Posterior vena cava (tissue), 2 donors: ENCODE measurements around the gene MCAM. TPM values are rescaled to one million over a fixed set of nuclear protein-coding genes. Genes with fewer than 3 reads are reported as not detected.

ENCODE experiments used
- DNase-seq: peaks from one replicate; pipeline ENCODE4 v3.0.0-alpha.2; 2020; ENCODE audit warnings: low spot score
- intact Hi-C, 2 donors: fragments of 100-400 bp; cut with DNase I; formaldehyde crosslinking; loops; one replicate each; pipeline versions ENCODE4 v1.14.1 to v1.14.2; 2022 to 2023
- microRNA-seq, 2 donors: library from miRNA; unstranded; fragments of <30 nt; microRNA quantifications; one replicate each; pipeline ENCODE4 v1.2.0, GENCODE V29; 2020 to 2021; ENCODE audit warnings: borderline microRNAs expressed in 2 of 2
- total RNA-seq, 2 donors: library from RNA; stranded (reverse); fragmentation: NEBNext Ultra II Directional; extraction: Animal tissue kit (Norgen Biotek cat#: 25700); gene quantifications; one replicate each; pipeline ENCODE4 v1.2.1, GENCODE V29; 2021
- donor health status: DM: yes; HTN: yes; CAD: no.
- donor health status: DM: yes; HTN: yes; CAD: no.

Gene MCAM
- total RNA-seq, 2 donors from 2014 or later, result 528 to 559 TPM

DNA sequence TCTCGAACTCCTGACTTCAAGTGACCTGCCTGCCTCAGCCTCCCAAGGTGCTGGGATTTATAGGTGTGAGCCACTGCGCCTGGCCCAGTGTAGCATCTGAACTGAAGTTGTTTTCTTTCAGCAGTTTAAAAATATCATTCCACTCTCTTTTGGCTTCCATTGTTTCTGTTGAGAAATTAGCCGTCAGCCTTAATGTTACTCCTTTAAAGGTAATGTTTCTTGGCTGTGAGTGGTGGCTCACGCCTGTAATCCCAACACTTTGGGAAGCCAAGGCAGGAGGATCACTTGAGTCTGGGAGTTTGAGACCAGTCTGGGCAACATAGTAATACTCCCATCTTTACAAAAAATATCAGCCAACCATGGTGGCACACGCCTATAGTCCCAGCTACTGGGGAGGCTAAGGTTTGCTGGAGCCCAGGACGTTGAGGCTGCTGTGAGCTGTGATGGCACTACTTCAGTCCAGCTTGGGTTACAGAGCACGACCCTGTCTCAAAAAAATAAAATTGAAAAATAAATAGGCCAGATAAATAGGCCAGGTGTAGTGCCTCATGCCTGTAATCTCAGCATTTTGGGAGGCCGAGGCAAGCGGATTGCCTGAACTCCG, 25.9 kb downstream of the MCAM start:
- DNase-seq, result no peak
- intact Hi-C loops, result no loop called here

DNA sequence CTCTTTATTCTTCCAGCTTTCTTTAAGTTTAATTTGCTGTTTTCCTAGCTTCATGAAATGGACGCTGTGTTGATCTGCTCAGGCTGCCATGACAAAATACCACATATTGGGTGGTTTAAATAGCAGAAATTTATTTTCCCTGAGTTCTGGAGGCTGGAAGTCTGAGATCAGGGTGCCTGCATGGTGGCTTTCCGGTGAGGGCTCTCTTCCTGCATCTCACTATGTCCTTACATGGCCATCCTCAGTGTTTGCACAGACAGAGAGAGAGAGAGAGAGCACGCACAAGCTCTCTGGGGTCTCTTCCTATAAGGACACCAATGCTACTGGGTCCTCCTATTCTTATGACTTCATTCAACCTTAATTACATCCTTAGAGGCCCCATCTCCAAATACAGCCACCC, 28.7 kb downstream of the MCAM start:
- intact Hi-C loops, result no loop called here
- DNase-seq, result no peak

DNA sequence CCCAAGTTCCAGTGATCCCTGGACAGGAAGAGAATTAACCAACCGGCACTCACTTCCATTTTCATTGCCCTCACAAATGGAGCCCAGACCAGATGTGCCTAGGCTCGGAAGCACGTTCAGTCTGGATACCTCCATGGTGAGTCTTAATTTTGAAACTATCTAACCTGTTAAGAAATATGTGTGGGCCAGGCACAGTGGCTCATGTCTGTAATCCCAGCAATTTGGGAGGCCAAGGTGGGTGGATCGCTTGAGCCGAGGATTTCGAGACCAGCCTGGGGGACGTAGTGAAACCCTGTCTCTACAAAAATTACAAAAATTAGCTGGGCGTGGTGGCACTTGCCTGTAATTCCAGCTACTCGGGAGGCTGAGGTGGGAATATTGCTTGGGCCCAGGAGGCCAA, 31.5 kb downstream of the MCAM start:
- intact Hi-C loops, result loop anchor here in 1 of 2 donors (1.0 kb wide), 1 partner anchor 13 kb away; no protein-coding TSS in a partner anchor
- no peak for DNase-seq

DNA sequence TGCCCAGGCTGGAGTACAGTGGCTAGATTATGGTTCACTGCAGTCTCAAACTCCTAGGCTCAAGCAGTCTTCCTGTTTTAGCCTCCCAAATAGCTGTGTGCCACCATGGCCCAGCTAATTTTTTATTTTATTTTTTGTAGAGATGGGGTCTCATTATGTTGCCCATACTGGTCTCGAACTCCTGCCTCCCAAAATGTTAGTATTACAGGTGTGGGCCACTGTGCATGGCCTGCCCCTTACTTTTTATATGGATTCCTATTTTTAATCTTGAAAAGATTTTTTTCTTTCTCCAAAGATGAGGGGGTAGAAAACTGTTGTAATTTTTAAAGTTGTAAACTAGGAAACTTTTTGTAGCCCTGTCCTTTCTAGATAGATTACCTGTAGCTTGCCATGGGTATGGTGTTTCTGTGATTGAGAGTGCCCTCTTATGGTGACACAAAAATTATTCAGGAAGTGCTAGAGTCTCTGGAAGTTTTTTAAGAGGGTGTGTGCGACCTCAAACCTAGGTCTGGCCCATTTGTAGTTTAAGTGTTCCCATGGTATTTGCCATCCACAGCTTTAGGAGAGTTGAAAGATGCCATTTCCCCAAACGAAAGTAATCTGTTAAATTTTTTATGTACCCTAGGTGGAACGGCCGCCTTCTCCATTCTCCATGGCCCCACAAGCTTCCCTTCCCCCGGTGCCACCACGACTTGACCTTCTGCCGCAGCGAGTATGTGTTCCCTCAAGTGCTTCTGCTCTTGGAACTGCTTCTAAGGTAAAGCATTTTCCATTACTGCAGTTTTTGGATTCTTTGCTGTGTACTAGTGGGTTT, 32.4 kb downstream of the MCAM start:
- intact Hi-C loops, result loop anchor here in 1 of 2 donors (1.0 kb wide), 1 partner anchor 14 kb away; no protein-coding TSS in a partner anchor
- no peak for DNase-seq

- no peak for DNase-seq
- intact Hi-C loops, result no loop called here
Measured at GRCh38 chr11:119282495-119282894, 34.4 kb downstream of the MCAM start.

DNA sequence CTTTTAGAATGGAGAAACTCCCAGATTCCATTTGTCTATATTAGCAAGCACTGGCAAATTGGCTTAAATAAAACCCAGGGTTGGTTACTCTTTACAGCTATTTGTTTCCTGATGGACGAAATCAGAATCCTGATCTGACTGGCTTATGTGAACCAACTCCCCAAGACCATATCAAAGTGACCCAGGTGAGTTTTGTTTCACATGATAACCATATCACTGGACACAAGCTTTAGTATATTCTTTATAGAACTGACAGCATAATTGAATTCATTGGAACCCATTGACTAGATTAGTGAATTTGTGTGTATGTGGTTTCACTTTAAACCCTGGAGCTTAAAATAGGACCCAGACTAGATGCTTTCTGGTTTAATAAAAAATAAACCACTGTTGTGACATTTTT, 39.3 kb downstream of the MCAM start:
- intact Hi-C loops, result no loop called here
- DNase-seq, result no peak

- DNase-seq, result no peak
- intact Hi-C loops, result no loop called here
Measured at GRCh38 chr11:119273721-119274120, 43.2 kb downstream of the MCAM start.

DNA sequence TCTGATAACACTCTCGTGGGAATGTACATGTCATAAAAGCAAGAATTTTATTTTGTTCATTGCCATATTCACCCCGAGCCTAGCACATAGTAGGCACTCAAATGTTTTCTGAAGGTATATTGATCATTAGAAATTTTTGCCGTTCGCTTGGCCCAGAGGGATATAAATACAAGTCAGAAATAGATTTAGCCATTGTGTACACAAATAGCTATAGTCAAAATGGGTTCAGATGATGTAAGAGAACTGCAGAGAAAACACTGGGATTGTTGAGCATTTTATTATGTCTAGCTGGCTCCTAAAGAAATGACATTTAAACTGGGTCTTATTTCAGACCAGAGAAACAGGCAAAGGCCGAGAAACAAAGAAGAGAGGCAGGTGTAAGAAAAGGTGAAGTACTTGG, 49.3 kb downstream of the MCAM start:
- intact Hi-C loops, result no loop called here
- no peak for DNase-seq

DNA sequence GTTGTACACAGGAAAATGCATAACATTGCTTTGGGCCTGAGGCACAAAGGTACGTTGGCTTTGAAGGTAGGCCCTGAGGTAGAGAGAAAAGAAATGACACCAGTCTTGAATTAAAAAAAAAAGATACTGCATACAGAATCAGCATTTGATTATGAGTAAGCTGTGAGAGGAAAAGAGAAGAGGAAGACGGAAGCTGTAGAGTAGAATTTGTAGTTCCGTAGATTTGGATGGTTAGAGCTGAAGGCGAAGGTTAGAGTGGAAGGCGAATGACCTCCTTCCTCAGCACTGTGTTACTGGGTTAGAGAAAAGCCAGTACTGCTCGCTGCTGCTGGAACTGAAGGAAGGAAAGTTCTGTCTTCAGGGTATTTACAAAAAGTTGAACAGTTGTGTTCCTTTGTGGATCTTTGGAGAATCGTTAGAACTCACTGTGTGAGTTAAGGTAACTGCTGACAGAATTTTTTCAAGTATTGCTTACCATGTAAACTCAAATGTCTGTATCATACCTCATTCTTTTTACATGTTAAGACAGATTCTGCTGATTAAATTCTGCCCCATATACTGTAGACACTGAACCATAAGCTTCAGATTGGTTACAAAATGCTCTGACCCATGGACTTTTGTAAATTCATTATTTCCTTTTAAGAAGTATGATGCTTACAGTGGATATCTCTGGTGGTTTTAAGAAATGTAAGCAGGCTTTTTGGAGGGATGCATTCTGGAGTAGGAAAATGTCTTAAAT, 50.2 kb downstream of the MCAM start:
- intact Hi-C loops, result no loop called here
- DNase-seq, result no peak

GRCh38 chr11:119266063-119266462, 50.9 kb downstream of the MCAM start:
- intact Hi-C loops, result no loop called here
- DNase-seq, result no peak

DNA sequence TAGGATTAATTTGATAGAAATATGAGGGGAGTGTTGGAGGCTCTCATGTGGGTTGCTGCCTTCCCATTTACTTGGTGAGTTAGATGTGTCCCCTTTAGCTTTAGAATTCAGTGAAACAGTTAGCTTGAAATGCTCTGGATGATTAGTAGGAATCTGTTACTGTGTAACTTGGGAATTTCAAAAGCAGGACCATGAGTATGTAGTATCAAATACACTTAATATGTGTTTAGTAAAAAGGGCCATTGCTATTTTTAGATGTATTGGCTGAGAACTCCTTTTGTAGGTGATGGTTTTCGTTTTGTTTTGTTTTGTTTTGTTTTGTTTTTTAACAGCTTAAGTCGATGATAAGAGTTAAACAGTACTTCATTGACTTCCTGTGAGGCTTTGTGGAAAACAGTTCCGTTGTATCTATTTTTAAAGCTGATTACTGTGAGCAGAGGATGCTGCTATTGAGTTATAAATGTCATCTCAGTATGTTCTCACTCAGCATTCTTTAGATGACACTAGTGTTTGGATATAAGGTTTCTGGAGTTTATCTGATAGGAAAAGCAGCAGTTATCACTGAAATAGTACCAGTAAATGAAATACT, 53.5 kb downstream of the MCAM start:
- intact Hi-C loops, result no loop called here
- no peak for DNase-seq

GRCh38 chr11:119262668-119263351, 54.1 kb downstream of the MCAM start:
- DNase-seq, result no peak
- intact Hi-C loops, result no loop called here

DNA sequence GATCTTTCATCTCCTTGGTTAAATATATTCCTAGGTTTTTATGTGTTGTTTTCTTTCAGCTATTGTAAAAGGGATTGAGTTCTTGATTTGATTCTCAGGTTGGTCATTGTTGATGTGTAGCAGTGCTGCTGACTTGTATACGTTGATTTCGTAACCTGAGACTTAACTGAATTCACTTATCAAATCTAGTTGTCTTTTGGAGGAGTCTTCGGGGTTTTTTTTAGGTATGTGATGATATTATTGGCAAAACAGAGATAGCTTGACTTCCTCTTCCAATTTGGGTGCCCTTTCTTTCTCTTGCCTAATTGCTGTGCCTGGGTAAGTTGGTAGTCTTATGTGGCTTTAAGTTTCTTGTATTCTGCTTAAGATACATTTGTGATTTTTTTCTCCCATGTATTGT, 57.9 kb downstream of the MCAM start:
- DNase-seq, result no peak
- intact Hi-C loops, result no loop called here

Small RNA genes lying within 50 kb of the gene (microRNA-seq; reads per million reads assigned to microRNA genes)
- gene MIR6756, result 0.97 to 1.8 reads per million in 2 donors

Other genes with a start within 250 kb of the MCAM start
- gene VPS11, start 249.3 kb downstream of the MCAM start, total RNA-seq, result 10 to 100 TPM; 24.8 to 26.6 TPM
- 10 to 100 TPM; 16.8 to 21.1 TPM for gene HMBS, start 232.2 kb downstream of the MCAM start, total RNA-seq
- gene DPAGT1, start 215.3 kb downstream of the MCAM start, total RNA-seq, result 10 to 100 TPM; 23.8 to 24.2 TPM
- gene C2CD2L, start 209.8 kb downstream of the MCAM start, total RNA-seq, result 1 to 10 TPM; 7.4 to 8.5 TPM
- 10 to 100 TPM; 10.8 to 13.4 TPM for gene HINFP, start 195.6 kb downstream of the MCAM start, total RNA-seq
- gene ABCG4, start 168.1 kb downstream of the MCAM start, total RNA-seq, result under 1 TPM; 0.23 to 0.43 TPM
- 10 to 100 TPM; 14.9 to 23.9 TPM for gene NLRX1, start 148.4 kb downstream of the MCAM start, total RNA-seq
- under 1 TPM in 1 of 2 donors, not detected in 1; 0.14 TPM for gene NHERF4, start 131.7 kb downstream of the MCAM start, total RNA-seq
- 10 to 100 TPM; 23.3 to 32.8 TPM for gene CBL, start 110.8 kb downstream of the MCAM start, total RNA-seq
- 10 to 100 TPM; 22.1 to 23.3 TPM for gene RNF26, start 17.4 kb upstream of the MCAM start, total RNA-seq
- gene C1QTNF5, start 23.8 kb upstream of the MCAM start, total RNA-seq, result 10 to 100 TPM; 57.7 to 63.0 TPM
- not detected for gene MFRP, start 29.6 kb upstream of the MCAM start, total RNA-seq
- gene USP2, start 64.6 kb upstream of the MCAM start, total RNA-seq, result 10 to 100 TPM; 10.4 to 17.3 TPM
- gene THY1, start 106.0 kb upstream of the MCAM start, total RNA-seq, result 100 to 1,000 TPM in 1 of 2 donors, 10 to 100 TPM in 1; 35.0 to 151 TPM